Lung (tissue), 12 donors: ENCODE results near the gene SNCA. TPM values are rescaled to one million over a fixed set of nuclear protein-coding genes. Genes with fewer than 3 reads are reported as not detected.

Experiments
- ATAC-seq: fragments of 200-7000 bp; cut with Tn5 transposase; one replicate; pipeline ENCODE4 v1.9.1; 2020; ENCODE audit warnings: moderate number of reproducible peaks; ENCODE audit not compliant: insufficient read depth, low FRiP score
- DNase-seq, 3 donors: peaks; one replicate each; pipeline ENCODE4 v3.0.0-alpha.2; 2013 to 2017
- H3K27ac ChIP-seq, 2 donors: one replicate each; pipeline ENCODE4 v1.5.1; 2013; ENCODE audit warnings: mild to moderate bottlenecking in 2 of 2, moderate library complexity in 2 of 2, control low read depth in 1 of 2, inconsistent platforms in 1 of 2, low read depth in 1 of 2, low read length in 1 of 2
- H3K27me3 ChIP-seq, 3 donors: one replicate each; pipeline ENCODE4 v1.5.1; 2013; ENCODE audit warnings: low read length in 2 of 3; ENCODE audit not compliant: control insufficient read depth in 3 of 3, insufficient read depth in 3 of 3
- H3K36me3 ChIP-seq, 4 donors: one replicate each; pipeline ENCODE4 v1.5.1; 2013; ENCODE audit warnings: low read length in 4 of 4, mild to moderate bottlenecking in 1 of 4, moderate library complexity in 1 of 4; ENCODE audit not compliant: control insufficient read depth in 4 of 4, insufficient read depth in 4 of 4
- H3K4me1 ChIP-seq, 5 donors: one replicate each; pipeline ENCODE4 v1.5.1; 2013; ENCODE audit warnings: low read length in 5 of 5, mild to moderate bottlenecking in 2 of 5, moderate library complexity in 1 of 5; ENCODE audit not compliant: control insufficient read depth in 5 of 5, insufficient read depth in 5 of 5
- H3K4me3 ChIP-seq: one replicate; pipeline ENCODE4 v1.5.1; 2013; ENCODE audit warnings: mild to moderate bottlenecking, control low read depth, moderate library complexity
- H3K9ac ChIP-seq, 2 donors: one replicate each; pipeline ENCODE4 v1.5.1; 2013; ENCODE audit warnings: low read length in 2 of 2, control low read depth in 1 of 2; ENCODE audit not compliant: insufficient read depth in 1 of 2
- H3K9me3 ChIP-seq, 4 donors: one replicate each; pipeline ENCODE4 v1.5.1; 2013; ENCODE audit warnings: low read length in 3 of 4, mild to moderate bottlenecking in 1 of 4, moderate library complexity in 1 of 4; ENCODE audit not compliant: control insufficient read depth in 4 of 4, insufficient read depth in 3 of 4
- CTCF ChIP-seq: IDR thresholded peaks from 2 replicates; pipeline ENCODE4 v1.5.1; 2012; ENCODE audit warnings: mild to moderate bottlenecking; ENCODE audit errors: control extremely low read depth, extremely low read depth
- WGBS, 2 donors: extraction: QIAGEN DNeasy Blood & Tissue Kit; methylation state at CpG; one replicate each; pipeline ENCODE4 v1.1.7; 2013; 5-methylcytosine and 5-hydroxymethylcytosine counted together
- polyA plus RNA-seq, 2 donors: library from polyadenylated mRNA; stranded (reverse); fragments of 200-250 nt; gene quantifications; one replicate each; pipeline ENCODE4 v1.2.1, GENCODE V29; 2013
- total RNA-seq, 2 donors: library from RNA; depleted of rRNA in 1 of 2; stranded (reverse); fragments of >200 nt in 1 of 2; gene quantifications; one replicate each; pipeline ENCODE4 v1.2.1, GENCODE V29; 2014 to 2021
- donor health status: control.
- donor health status: control.
- donor health status: Bipolar disorder and iron deficiency.
- donor health status: healthy.
- donor health status: DM: yes; HTN: yes; CAD: no.

The SNCA gene
- total and polyA plus RNA-seq, 4 donors: 7.1 to 60.4 (median 12.3) TPM

GRCh38 chr4:89712827-89713226, 124.1 kb downstream of the SNCA start:
- H3K36me3 ChIP-seq: no peaks in the 10 kb centered on the region
- no peak overlapping the region for H3K9ac ChIP-seq
- no peak overlapping the region for H3K27ac ChIP-seq
- ATAC-seq (no peak), DNase-seq (no peak)
- 96% methylated on average over 4 of the region's 4 CpGs for WGBS, 2 donors
- TF ChIP-seq CTCF: no peak
- peaks cover 0 to 8% (median 0%) of the 10 kb centered on the region in 5 donors for H3K4me1 ChIP-seq
- no peak overlapping the region for H3K4me3 ChIP-seq
- H3K9me3 ChIP-seq: no peaks in the 10 kb centered on the region
- no peaks in the 10 kb centered on the region for H3K27me3 ChIP-seq

- DNase-seq: peak in 1 of 3 donors; percentile 27
- 31 to 35% methylated on average over 2 of the region's 2 CpGs for WGBS, 2 donors
- H3K9me3 ChIP-seq: no peaks in the 10 kb centered on the region
- no peak overlapping the region for H3K27ac ChIP-seq
- H3K36me3 ChIP-seq: no peaks in the 10 kb centered on the region
- no peak overlapping the region for H3K9ac ChIP-seq
- peaks cover 0 to 8% (median 0%) of the 10 kb centered on the region in 5 donors for H3K4me1 ChIP-seq
- no peak overlapping the region for H3K4me3 ChIP-seq
- TF ChIP-seq CTCF: no peak
- ATAC-seq: no peak
- no peaks in the 10 kb centered on the region for H3K27me3 ChIP-seq
Measured at GRCh38 chr4:89712141-89712540, 124.8 kb downstream of the SNCA start.

- no peaks in the 10 kb centered on the region for H3K36me3 ChIP-seq
- no peak overlapping the region for H3K27ac ChIP-seq
- 36 to 37% methylated on average over 2 of the region's 2 CpGs for WGBS, 2 donors
- DNase-seq: peak; percentile 32 to 64 (median 64)
- no peaks in the 10 kb centered on the region for H3K27me3 ChIP-seq
- no peaks in the 10 kb centered on the region for H3K9me3 ChIP-seq
- no peak overlapping the region for H3K4me3 ChIP-seq
- H3K9ac ChIP-seq: no peak overlapping the region
- no peak for TF ChIP-seq CTCF
- peaks cover 0 to 8% (median 0%) of the 10 kb centered on the region in 5 donors for H3K4me1 ChIP-seq
- ATAC-seq: no peak
Measured at GRCh38 chr4:89708903-89709421, 128.0 kb downstream of the SNCA start.

- H3K9ac ChIP-seq: no peak overlapping the region
- H3K27me3 ChIP-seq: no peaks in the 10 kb centered on the region
- ATAC-seq (no peak), DNase-seq (no peak)
- no peaks in the 10 kb centered on the region for H3K9me3 ChIP-seq
- WGBS, 2 donors: 84 to 85% methylated on average over 5 of the region's 5 CpGs
- peaks cover 0 to 8% (median 0%) of the 10 kb centered on the region in 5 donors for H3K4me1 ChIP-seq
- H3K27ac ChIP-seq: no peak overlapping the region
- no peak for TF ChIP-seq CTCF
- H3K4me3 ChIP-seq: no peak overlapping the region
- H3K36me3 ChIP-seq: no peaks in the 10 kb centered on the region
Measured at GRCh38 chr4:89707467-89707866, 129.5 kb downstream of the SNCA start.
